Activated CD4-positive, alpha-beta memory T cell treated with anti-CD3 and anti-CD28 coated beads for 36 hours (primary cell): ENCODE results near the gene COPS3. TPM values are rescaled to one million over a fixed set of nuclear protein-coding genes. Genes with fewer than 3 reads are reported as not detected.

ENCODE experiments used
- CTCF ChIA-PET: fragments of 350-600 bp; sonication (Branson Sonifier 250); formaldehyde crosslinking; loops from one replicate; lab custom pipeline; 2021; ENCODE audit warnings: antibody characterized with exemption, inconsistent platforms; lab: Charles Lee
- POLR2A ChIA-PET: fragments of 350-600 bp; sonication (Branson Sonifier 250); formaldehyde crosslinking; loops from one replicate; lab custom pipeline; 2021; ENCODE audit warnings: antibody characterized with exemption; lab: Charles Lee
- DNase-seq: peaks from one replicate; pipeline ENCODE4 v3.0.0-alpha.2; 2020
- H3K27ac Mint-ChIP-seq: one replicate; pipeline ENCODE4 v1.8.0; 2021; ENCODE audit warnings: mixed read lengths
- H3K27me3 Mint-ChIP-seq: one replicate; pipeline ENCODE4 v1.8.0; 2021; ENCODE audit warnings: mixed read lengths
- H3K36me3 Mint-ChIP-seq: one replicate; pipeline ENCODE4 v1.8.0; 2021; ENCODE audit warnings: mixed read lengths
- H3K4me1 Mint-ChIP-seq: one replicate; pipeline ENCODE4 v1.8.0; 2021; ENCODE audit warnings: low read depth, mixed read lengths
- H3K4me3 Mint-ChIP-seq: one replicate; pipeline ENCODE4 v1.8.0; 2021; ENCODE audit warnings: mild to moderate bottlenecking, mixed read lengths
- H3K9me3 Mint-ChIP-seq: one replicate; pipeline ENCODE4 v1.8.0; 2021; ENCODE audit warnings: mixed read lengths
- intact Hi-C: fragments of 100-400 bp; cut with micrococcal nuclease; formaldehyde crosslinking; loops from one replicate; pipeline ENCODE4 v1.15.1; 2023
- total RNA-seq, 2 experiments: library from RNA; stranded (reverse); gene quantifications; one replicate each; pipeline ENCODE4 v1.2.3, GENCODE V29; 2021

Gene COPS3
- total RNA-seq, 2 experiments from 2014 or later, result 96.1 to 104 TPM

GRCh38 chr17:17226451-17227265, 54.4 kb downstream of the COPS3 start:
- DNase-seq, result no peak
- intact Hi-C loops, result no loop called here
- ChIA-PET POLR2A (no interaction called here), CTCF (no interaction called here)
- Mint-ChIP-seq H3K36me3 (peaks cover 22% of the 10 kb centered on the region), H3K27me3 (no peaks in the 10 kb centered on the region), H3K4me1 (no peaks in the 10 kb centered on the region), H3K27ac (no peak overlapping the region), H3K9me3 (no peaks in the 10 kb centered on the region), H3K4me3 (no peak overlapping the region)

GRCh38 chr17:17225901-17226300, 55.1 kb downstream of the COPS3 start:
- ChIA-PET CTCF (no interaction called here), POLR2A (no interaction called here)
- H3K9me3 Mint-ChIP-seq, result no peaks in the 10 kb centered on the region
- intact Hi-C loops, result no loop called here
- no peak overlapping the region for H3K27ac Mint-ChIP-seq
- H3K36me3 Mint-ChIP-seq, result peaks cover 25% of the 10 kb centered on the region
- H3K27me3 Mint-ChIP-seq, result no peaks in the 10 kb centered on the region
- H3K4me3 Mint-ChIP-seq, result no peak overlapping the region
- DNase-seq, result no peak
- H3K4me1 Mint-ChIP-seq, result no peaks in the 10 kb centered on the region

DNA sequence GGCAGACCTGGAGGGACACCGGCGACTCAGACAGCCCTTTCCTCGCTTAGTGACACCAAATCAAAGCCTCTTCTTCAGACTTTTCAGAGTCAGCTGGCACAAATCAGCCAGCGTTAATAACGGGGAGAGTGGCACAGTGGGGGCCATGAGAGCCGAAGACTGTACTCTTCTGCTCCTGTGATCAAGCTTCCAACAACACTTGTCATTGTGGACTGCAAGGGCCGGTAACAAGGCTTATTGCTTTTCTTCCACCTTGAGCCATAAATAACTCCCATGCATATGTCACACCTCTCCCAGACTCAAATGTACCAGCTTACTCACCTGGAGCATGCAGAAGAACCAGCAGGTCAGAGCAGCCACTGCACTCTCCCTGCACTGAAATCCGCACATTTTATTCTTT, 56.9 kb downstream of the COPS3 start:
- ChIA-PET POLR2A (no interaction called here), CTCF (interaction anchor here (1.5 kb wide), 1 partner anchor 83 kb away, joined by 5 read pairs; no protein-coding TSS in a partner anchor)
- H3K27ac Mint-ChIP-seq, result no peak overlapping the region
- H3K4me1 Mint-ChIP-seq, result no peaks in the 10 kb centered on the region
- no peak for DNase-seq
- H3K9me3 Mint-ChIP-seq, result no peaks in the 10 kb centered on the region
- intact Hi-C loops, result no loop called here
- peaks cover 28% of the 10 kb centered on the region for H3K36me3 Mint-ChIP-seq
- no peaks in the 10 kb centered on the region for H3K27me3 Mint-ChIP-seq
- H3K4me3 Mint-ChIP-seq, result no peak overlapping the region

GRCh38 chr17:17223736-17224135, 57.3 kb downstream of the COPS3 start:
- no peak overlapping the region for H3K4me3 Mint-ChIP-seq
- no peak overlapping the region for H3K27ac Mint-ChIP-seq
- ChIA-PET POLR2A (no interaction called here), CTCF (interaction anchor here (1.5 kb wide), 1 partner anchor 82 kb away, joined by 5 read pairs; no protein-coding TSS in a partner anchor)
- no peaks in the 10 kb centered on the region for H3K9me3 Mint-ChIP-seq
- no peak for DNase-seq
- H3K27me3 Mint-ChIP-seq, result no peaks in the 10 kb centered on the region
- H3K36me3 Mint-ChIP-seq, result peaks cover 31% of the 10 kb centered on the region
- no peaks in the 10 kb centered on the region for H3K4me1 Mint-ChIP-seq
- intact Hi-C loops, result no loop called here

GRCh38 chr17:17221329-17221728, 59.7 kb downstream of the COPS3 start:
- Mint-ChIP-seq H3K27ac (no peak overlapping the region), H3K9me3 (no peaks in the 10 kb centered on the region), H3K36me3 (peaks cover 39% of the 10 kb centered on the region), H3K4me1 (no peaks in the 10 kb centered on the region), H3K4me3 (no peak overlapping the region), H3K27me3 (no peaks in the 10 kb centered on the region)
- DNase-seq, result no peak
- ChIA-PET CTCF (no interaction called here), POLR2A (no interaction called here)
- intact Hi-C loops, result no loop called here

DNA sequence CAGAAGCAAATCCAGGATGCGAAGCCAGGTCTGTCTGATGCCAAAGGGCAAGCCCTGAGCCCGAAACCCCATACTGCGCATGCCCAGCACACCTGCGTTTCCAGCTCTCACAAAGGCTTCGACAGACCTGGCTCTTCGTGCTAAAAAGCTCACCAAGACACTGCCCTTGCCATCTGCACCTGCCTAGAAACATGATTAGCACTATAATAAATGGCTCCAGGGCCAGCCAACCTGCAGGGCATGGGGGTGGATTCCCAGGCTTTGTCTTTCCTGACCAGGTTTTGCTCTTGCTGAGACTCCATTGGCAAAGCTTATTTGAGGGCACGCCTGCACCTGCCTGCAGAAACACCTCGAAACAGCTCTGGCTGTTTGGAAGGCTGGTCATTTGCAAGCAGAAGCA, 60.5 kb downstream of the COPS3 start:
- DNase-seq, result no peak
- intact Hi-C loops, result no loop called here
- ChIA-PET POLR2A (interaction anchor here (1.6 kb wide), 1 partner anchor 15 kb away, joined by 3 read pairs; no protein-coding TSS in a partner anchor), CTCF (no interaction called here)
- Mint-ChIP-seq H3K27ac (no peak overlapping the region), H3K36me3 (peaks cover 43% of the 10 kb centered on the region), H3K9me3 (no peaks in the 10 kb centered on the region), H3K4me1 (no peaks in the 10 kb centered on the region), H3K27me3 (no peaks in the 10 kb centered on the region), H3K4me3 (no peak overlapping the region)

DNA sequence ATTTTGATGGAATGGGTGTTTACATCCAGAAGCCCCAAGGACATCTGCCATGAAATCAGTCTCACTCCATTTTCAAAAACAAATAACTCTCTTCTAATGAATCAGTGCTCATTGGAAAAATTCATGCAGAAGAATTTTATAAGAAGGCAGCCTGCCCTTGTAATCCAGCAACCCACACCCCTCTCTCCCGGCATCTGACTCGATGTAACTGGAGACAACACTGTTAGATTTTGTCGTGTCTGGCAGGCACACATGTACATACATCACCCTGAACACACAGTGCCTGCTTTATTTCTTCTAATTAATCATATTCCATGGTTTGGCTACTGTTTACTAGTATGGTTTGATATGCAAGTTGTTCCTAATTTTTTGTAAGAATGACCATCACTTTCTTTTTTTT, 63.1 kb downstream of the COPS3 start:
- Mint-ChIP-seq H3K4me3 (no peak overlapping the region), H3K27me3 (no peaks in the 10 kb centered on the region), H3K9me3 (no peaks in the 10 kb centered on the region), H3K36me3 (peaks cover 35% of the 10 kb centered on the region), H3K4me1 (no peaks in the 10 kb centered on the region), H3K27ac (no peak overlapping the region)
- ChIA-PET CTCF (no interaction called here), POLR2A (no interaction called here)
- intact Hi-C loops, result no loop called here
- DNase-seq, result no peak

DNA sequence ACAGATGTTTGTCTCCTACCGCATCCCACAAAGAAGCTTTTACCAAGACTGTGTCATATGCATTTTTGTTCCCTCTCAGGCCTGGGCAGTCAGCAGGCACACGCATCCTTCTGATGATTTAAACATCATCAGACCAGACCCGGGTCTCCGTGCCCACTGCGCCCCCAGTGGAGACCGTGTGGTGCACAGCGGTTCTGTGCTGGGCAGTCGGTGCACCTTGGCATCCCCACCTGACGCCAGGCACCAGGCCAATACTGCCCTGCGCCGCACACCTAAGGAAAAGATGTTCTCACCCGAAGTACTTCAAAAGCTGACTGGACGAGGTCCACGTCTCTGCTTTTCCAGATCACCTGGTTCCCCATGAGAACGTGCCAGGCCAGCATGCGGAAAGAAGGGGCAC, 64.3 kb downstream of the COPS3 start:
- no peak overlapping the region for H3K4me3 Mint-ChIP-seq
- H3K36me3 Mint-ChIP-seq, result peaks cover 33% of the 10 kb centered on the region
- DNase-seq, result no peak
- no peak overlapping the region for H3K27ac Mint-ChIP-seq
- no peaks in the 10 kb centered on the region for H3K27me3 Mint-ChIP-seq
- CTCF ChIA-PET, result no interaction called here
- POLR2A ChIA-PET, result interaction anchor here (0.6 kb wide), 1 partner anchor 792 kb away, joined by 3 read pairs; no protein-coding TSS in a partner anchor
- intact Hi-C loops, result no loop called here
- H3K9me3 Mint-ChIP-seq, result no peaks in the 10 kb centered on the region
- no peaks in the 10 kb centered on the region for H3K4me1 Mint-ChIP-seq

DNA sequence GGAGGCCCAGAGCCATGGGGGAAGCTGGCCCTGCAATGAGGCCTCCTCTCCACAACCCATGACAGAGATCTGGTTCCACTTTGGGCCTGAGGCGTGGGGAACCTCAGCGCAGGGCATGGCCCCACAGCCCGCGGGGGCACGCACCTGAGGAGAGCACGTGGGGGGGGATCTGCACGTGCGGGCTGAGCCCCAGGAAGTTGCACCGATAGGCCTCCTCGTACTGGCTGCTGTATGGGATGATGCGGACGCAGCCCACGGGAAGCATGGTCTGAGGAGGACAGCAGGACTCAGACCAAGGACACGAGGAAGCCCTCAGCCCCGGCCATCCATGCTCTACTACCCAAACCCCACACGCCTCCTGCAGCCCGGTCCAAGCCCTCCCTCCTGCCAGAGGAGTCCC, 64.8 kb downstream of the COPS3 start:
- H3K9me3 Mint-ChIP-seq, result no peaks in the 10 kb centered on the region
- CTCF ChIA-PET, result no interaction called here
- intact Hi-C loops, result no loop called here
- H3K27ac Mint-ChIP-seq, result no peak overlapping the region
- H3K4me1 Mint-ChIP-seq, result no peaks in the 10 kb centered on the region
- no peaks in the 10 kb centered on the region for H3K27me3 Mint-ChIP-seq
- no peak overlapping the region for H3K4me3 Mint-ChIP-seq
- no peak for DNase-seq
- POLR2A ChIA-PET, result no interaction called here
- peaks cover 33% of the 10 kb centered on the region for H3K36me3 Mint-ChIP-seq

- intact Hi-C loops, result no loop called here
- no peaks in the 10 kb centered on the region for H3K27me3 Mint-ChIP-seq
- ChIA-PET CTCF (no interaction called here), POLR2A (no interaction called here)
- no peak overlapping the region for H3K4me3 Mint-ChIP-seq
- H3K27ac Mint-ChIP-seq, result no peak overlapping the region
- no peaks in the 10 kb centered on the region for H3K9me3 Mint-ChIP-seq
- no peak for DNase-seq
- no peaks in the 10 kb centered on the region for H3K4me1 Mint-ChIP-seq
- peaks cover 28% of the 10 kb centered on the region for H3K36me3 Mint-ChIP-seq
Measured at GRCh38 chr17:17215575-17215974, 65.5 kb downstream of the COPS3 start.

DNA sequence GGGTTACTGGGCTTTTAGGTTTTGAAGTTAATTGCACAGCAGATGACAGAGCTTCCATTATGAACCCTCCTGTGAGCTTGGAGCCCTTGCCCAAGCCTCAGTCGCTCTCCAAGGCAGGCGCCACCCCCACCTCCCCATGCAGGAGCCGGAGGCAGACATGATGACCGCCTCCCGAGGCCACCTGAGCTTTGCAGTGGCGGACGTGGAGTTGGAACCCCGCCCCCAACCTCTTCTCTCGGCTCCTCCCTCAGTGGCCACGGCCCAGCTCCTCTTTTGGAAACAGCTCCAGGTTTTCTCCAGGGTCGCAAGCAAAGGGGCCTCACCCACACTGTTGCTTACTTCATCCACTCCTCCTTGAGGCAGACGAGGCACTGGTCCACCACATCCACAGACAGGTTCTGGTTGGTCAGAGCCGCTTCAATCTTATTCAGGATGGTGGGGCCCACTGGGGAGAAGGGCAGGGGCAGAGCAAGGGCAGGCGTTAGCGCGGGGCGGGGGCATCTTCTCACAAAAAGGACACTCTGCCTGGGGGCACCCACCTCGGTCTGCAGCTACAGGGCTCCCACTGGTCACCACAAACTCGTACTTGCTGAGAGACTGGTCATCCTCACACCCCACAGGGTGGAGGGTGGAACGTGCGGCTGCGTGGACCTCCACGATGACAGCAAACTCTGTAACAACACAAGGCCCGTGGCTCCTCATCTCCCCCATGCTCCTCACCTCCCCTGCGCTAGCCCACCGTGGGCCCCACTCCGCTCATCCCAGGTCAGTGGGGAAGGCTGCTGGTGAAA, 66.2 kb downstream of the COPS3 start:
- POLR2A ChIA-PET, result no interaction called here

GRCh38 chr17:17213775-17214174, 67.3 kb downstream of the COPS3 start:
- Mint-ChIP-seq H3K27ac (no peak overlapping the region), H3K27me3 (no peaks in the 10 kb centered on the region), H3K4me1 (no peaks in the 10 kb centered on the region), H3K4me3 (no peak overlapping the region), H3K9me3 (no peaks in the 10 kb centered on the region), H3K36me3 (peaks cover 20% of the 10 kb centered on the region)
- no peak for DNase-seq
- POLR2A ChIA-PET, result no interaction called here
- CTCF ChIA-PET, result no interaction called here
- intact Hi-C loops, result no loop called here

More for the DNA sequence above, 66.2 kb downstream of the COPS3 start:
- H3K36me3 Mint-ChIP-seq, result peaks cover 23% of the 10 kb centered on the region
- intact Hi-C loops, result no loop called here
- H3K4me3 Mint-ChIP-seq, result no peak overlapping the region
- no peak for DNase-seq
- CTCF ChIA-PET, result no interaction called here
- no peak overlapping the region for H3K27ac Mint-ChIP-seq
- no peaks in the 10 kb centered on the region for H3K4me1 Mint-ChIP-seq
- no peaks in the 10 kb centered on the region for H3K9me3 Mint-ChIP-seq
- no peaks in the 10 kb centered on the region for H3K27me3 Mint-ChIP-seq
